Fibroblast of villous mesenchyme (primary cell): ENCODE measurements around the gene FAM184B. TPM values are rescaled to one million over a fixed set of nuclear protein-coding genes. Genes with fewer than 3 reads are reported as not detected.
A peak's percentile ranks its signal among the peaks of the same experiment; 100 is the strongest.
"Not testable (repeated sequence)": the region's sequence is repeated elsewhere in the genome, so short reads cannot be mapped to it uniquely, and the experiment has no call there.

Experiments used
- DNase-seq: peaks from one replicate; pipeline ENCODE4 v3.0.0-alpha.2; 2010; ENCODE audit warnings: low read depth
- H3K4me3 ChIP-seq: 2 replicates; pipeline ENCODE4 v1.5.1; 2011; ENCODE audit warnings: low read depth, mild to moderate bottlenecking, low read length
- CTCF ChIP-seq: IDR thresholded peaks from 2 replicates; pipeline ENCODE4 v1.5.1; 2012; ENCODE audit warnings: low read depth, mild to moderate bottlenecking, low read length; ENCODE audit not compliant: insufficient read depth
- total RNA-seq: library from RNA; depleted of rRNA; stranded (reverse); fragments of >200 nt; gene quantifications from 2 replicates; pipeline ENCODE4 v1.2.3, GENCODE V29; 2012

The FAM184B gene
- total RNA-seq, 1 donor = not detected

DNA sequence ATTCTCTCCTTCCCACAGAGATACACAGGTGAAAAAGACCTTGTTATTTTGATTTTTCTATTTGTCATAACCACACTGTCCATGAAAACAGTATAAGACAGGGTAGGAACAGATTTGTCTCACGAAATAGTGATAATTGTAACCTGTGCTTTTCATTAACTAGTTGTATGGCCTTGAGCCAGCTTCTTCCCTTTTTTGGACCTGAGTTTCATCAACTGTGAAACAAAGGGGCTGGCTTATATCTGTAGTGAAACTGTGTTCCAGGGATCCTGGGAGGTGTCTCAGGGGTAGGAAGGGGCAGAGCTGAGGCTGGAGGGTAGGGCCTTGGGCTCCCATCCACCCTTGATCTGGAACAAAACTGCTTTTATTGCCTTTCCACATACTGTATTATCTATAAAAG lies 116.1 kb downstream of the FAM184B start:
- no peak for TF ChIP-seq CTCF
- no peak for DNase-seq
- no peak overlapping the region for H3K4me3 ChIP-seq

GRCh38 chr4:17664755-17665154 lies 116.7 kb downstream of the FAM184B start:
- H3K4me3 ChIP-seq = no peak overlapping the region
- no peak for DNase-seq
- TF ChIP-seq CTCF = no peak

- DNase-seq = peak; percentile 2
- TF ChIP-seq CTCF = no peak
- no peak overlapping the region for H3K4me3 ChIP-seq
Measured at GRCh38 chr4:17662694-17663093, 118.7 kb downstream of the FAM184B start.

GRCh38 chr4:17659196-17659595 lies 122.2 kb downstream of the FAM184B start:
- not testable (repeated sequence) for H3K4me3 ChIP-seq, DNase-seq

DNA sequence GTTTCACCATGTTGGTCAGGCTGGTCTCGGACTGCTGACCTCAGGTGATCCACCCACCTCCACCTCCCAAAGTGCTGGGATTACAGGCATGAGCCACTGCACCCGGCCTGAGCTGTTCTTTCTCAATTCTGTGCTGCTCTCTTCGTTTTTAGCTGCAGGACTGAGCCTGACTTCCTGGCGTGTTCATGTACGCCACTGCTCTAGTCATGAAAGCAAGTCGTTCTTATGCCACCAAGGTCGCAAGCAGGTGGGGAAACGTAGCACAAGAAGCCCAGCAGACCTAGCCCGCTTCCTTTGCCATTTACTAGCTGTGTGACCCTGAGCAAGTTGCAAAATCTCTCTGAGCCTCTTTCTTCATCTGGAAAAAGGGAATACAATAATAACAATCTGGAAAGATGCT lies 123.6 kb downstream of the FAM184B start:
- TF ChIP-seq CTCF = no peak
- H3K4me3 ChIP-seq = no peak overlapping the region
- DNase-seq = no peak

DNA sequence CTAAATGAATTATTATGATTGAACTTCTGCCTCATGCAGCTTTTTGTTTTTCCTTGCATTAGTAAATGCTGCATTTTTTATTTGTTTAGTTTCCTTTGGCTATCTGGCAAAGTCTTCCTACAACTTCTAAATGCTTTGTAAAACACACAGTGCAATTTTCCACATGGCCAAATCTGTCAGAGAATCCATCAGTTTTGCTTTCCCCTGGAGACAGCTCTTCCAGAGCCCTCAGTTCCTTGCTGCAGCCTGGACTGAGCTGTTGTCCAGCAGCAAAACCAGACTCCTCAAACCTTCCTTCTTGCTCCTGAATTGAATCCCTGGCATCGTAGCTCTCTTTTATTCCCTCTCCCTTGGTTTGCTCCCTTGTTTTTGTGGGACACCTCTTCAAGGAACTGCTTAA lies 124.3 kb downstream of the FAM184B start:
- TF ChIP-seq CTCF = no peak
- no peak for DNase-seq
- H3K4me3 ChIP-seq = no peak overlapping the region

DNA sequence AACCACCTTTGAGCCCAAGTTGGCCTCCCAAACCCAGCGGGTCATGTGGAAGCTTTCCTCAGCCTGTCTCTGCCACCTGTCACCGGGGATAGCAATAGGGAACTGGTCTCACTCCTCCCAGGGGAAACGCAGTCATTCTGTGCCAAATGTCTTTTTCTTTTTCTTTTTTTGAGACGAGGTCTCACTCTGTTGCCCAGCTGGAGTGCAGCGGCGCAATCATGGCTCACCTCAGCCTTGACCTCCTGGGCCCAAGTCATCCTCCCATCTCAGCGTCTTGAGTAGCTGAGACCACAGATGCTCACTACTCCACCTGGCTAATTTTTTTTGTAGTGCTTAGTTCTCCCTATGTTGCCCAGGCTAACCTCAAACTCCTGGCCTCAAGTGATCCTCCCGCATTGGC lies 126.7 kb downstream of the FAM184B start:
- no peak for TF ChIP-seq CTCF
- no peak for DNase-seq

More for the DNA sequence above, 126.7 kb downstream of the FAM184B start:
- H3K4me3 ChIP-seq = no peak overlapping the region
